T-helper 1 cell treated with Interleukin-12 subunit alpha and Interleukin-12 subunit beta and Interleukin-4 antibody, amounts not matched to agents 30 μg/mL and 1 μg/mL, for 36 hours (primary cell): Measurements from ENCODE around the gene HRH2.
A peak's percentile ranks its signal among the peaks of the same experiment; 100 is the strongest.

Source experiments
- H3K27ac Mint-ChIP-seq: one replicate; pipeline ENCODE4 v1.8.0; 2021; ENCODE audit warnings: mild to moderate bottlenecking, mixed read lengths
- H3K27me3 Mint-ChIP-seq: one replicate; pipeline ENCODE4 v1.8.0; 2021; ENCODE audit warnings: low read depth, mixed read lengths
- H3K36me3 Mint-ChIP-seq: one replicate; pipeline ENCODE4 v1.8.0; 2021; ENCODE audit warnings: low read depth, mixed read lengths
- H3K4me1 Mint-ChIP-seq: one replicate; pipeline ENCODE4 v1.8.0; 2021; ENCODE audit warnings: low read depth, mixed read lengths
- H3K4me3 Mint-ChIP-seq: one replicate; pipeline ENCODE4 v1.8.0; 2021; ENCODE audit warnings: mild to moderate bottlenecking, moderate library complexity, mixed read lengths
- H3K9me3 Mint-ChIP-seq: one replicate; pipeline ENCODE4 v1.8.0; 2021; ENCODE audit warnings: mixed read lengths

Gene HRH2

DNA sequence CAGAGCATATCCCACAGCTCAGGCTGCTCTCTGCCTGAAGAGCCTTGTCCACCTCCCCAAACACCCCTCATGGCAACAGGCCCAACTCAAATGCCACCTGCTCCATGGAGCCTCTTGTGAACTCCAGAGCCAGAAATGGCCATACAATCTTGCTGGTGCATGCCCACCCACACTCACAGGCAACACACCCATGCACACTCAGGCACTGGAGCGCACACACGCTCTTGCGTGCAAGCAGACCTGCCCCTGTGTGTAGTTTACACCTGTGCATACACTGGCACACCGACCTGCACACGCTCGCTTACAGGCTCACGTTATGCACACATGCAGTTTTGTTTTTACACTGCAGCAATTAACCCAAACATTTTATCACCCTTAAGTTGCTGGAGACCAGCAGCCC is 40.0 kb downstream of the HRH2 start:
- Mint-ChIP-seq H3K4me1 (peaks cover 26% of the 10 kb centered on the region), H3K36me3 (peaks cover 25% of the 10 kb centered on the region), H3K27me3 (no peaks in the 10 kb centered on the region), H3K4me3 (no peak overlapping the region), H3K27ac (peak overlapping the region; percentile 19), H3K9me3 (no peaks in the 10 kb centered on the region)

DNA sequence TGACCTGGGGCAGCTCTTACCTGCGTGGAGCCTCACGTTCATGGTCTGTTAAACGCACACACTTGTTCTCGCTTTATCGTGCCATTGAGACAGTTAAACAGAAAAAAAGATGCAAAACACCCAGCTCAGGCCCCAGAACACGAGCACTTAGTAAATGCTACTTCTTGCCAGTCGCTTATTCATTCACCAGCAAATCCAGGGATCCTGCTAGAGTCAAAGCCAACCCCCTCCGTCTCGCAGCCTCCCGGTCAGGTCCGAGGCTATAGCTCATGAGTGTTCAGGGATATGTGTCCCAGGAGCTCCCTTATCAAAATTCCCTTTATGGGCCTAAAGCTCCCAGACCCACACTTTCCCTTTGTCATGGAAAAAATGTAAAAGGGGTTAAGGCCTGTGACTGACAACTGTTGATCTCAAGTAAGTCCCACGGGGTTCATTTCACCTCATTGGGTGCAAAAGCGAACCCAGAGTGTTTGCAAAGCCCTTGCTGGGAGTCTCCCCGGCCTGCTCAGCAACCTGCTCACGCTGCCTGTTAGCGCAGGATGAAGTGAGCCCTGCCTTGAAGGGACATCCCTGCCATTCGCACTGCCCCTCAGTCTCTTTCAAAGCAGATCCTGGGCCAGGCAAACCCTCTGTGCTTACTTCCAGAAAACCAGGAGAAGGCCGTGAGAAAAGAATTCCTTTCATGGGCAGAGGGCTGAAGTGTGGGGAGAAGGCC is 40.7 kb downstream of the HRH2 start:
- peak overlapping the region; percentile 19 for H3K27ac Mint-ChIP-seq

DNA sequence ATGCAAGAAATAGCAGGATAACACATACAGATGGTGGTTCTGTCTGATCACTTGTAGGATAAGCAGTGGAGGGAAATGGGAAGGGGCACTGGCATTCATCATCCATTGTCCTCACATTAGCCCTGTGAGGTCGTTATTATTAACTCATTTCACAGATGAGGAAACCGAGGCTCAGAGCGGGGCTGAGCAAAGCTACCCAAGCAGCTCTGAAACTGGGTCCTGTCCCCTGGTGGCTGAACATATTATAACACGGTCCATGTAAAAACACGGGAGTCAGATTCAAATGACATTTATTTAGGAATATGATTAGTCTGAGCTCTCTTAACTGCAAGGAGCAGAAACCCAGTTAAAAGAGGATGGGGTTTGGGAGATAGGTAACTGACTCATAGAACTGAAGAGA is 43.1 kb downstream of the HRH2 start:
- H3K27ac Mint-ChIP-seq, result no peak overlapping the region

More for the DNA sequence above, 40.7 kb downstream of the HRH2 start:
- H3K27me3 Mint-ChIP-seq, result no peaks in the 10 kb centered on the region
- peaks cover 30% of the 10 kb centered on the region for H3K36me3 Mint-ChIP-seq
- peaks cover 26% of the 10 kb centered on the region for H3K4me1 Mint-ChIP-seq
- no peaks in the 10 kb centered on the region for H3K9me3 Mint-ChIP-seq
- H3K4me3 Mint-ChIP-seq, result no peak overlapping the region

GRCh38 chr5:175701797-175702196 is 43.9 kb downstream of the HRH2 start:
- no peaks in the 10 kb centered on the region for H3K27me3 Mint-ChIP-seq
- peaks cover 4% of the 10 kb centered on the region for H3K4me1 Mint-ChIP-seq
- peaks cover 25% of the 10 kb centered on the region for H3K36me3 Mint-ChIP-seq
- no peak overlapping the region for H3K27ac Mint-ChIP-seq
- H3K9me3 Mint-ChIP-seq, result no peaks in the 10 kb centered on the region
- H3K4me3 Mint-ChIP-seq, result no peak overlapping the region

More for the DNA sequence above, 43.1 kb downstream of the HRH2 start:
- no peaks in the 10 kb centered on the region for H3K27me3 Mint-ChIP-seq
- no peak overlapping the region for H3K4me3 Mint-ChIP-seq
- H3K36me3 Mint-ChIP-seq, result peaks cover 25% of the 10 kb centered on the region
- no peaks in the 10 kb centered on the region for H3K9me3 Mint-ChIP-seq
- H3K4me1 Mint-ChIP-seq, result peaks cover 11% of the 10 kb centered on the region

GRCh38 chr5:175706499-175706898 is 48.6 kb downstream of the HRH2 start:
- Mint-ChIP-seq H3K36me3 (peaks cover 40% of the 10 kb centered on the region), H3K4me1 (peaks cover 5% of the 10 kb centered on the region), H3K4me3 (no peak overlapping the region), H3K9me3 (no peaks in the 10 kb centered on the region), H3K27ac (no peak overlapping the region), H3K27me3 (no peaks in the 10 kb centered on the region)

GRCh38 chr5:175707751-175708375 is 50.0 kb downstream of the HRH2 start:
- Mint-ChIP-seq H3K4me3 (no peak overlapping the region), H3K36me3 (peaks cover 39% of the 10 kb centered on the region), H3K4me1 (peaks cover 5% of the 10 kb centered on the region)

DNA sequence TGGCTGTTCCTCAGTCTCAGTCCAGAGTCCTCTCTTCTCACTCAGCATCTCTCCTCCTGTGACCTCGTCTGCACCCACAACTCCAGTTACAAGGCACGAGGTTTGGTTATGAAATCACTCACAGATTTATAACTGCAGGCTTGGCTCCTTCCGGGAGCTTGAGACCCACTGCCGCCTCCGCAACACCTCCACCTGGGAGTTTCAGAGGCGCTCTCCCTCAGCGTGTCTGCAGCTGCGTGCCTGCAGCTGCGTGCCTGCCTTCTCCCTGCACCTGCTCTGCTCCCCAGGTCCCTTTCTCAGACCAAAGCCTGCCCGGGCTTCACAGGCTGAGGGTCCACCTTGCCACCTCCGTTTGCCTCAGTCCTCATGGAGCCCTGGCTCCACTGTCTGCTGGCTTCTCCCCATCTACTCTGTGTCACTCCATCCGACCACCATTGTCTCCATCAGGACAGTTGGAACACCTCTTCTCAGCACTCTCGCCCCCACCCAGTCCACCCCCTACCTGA is 51.5 kb downstream of the HRH2 start:
- no peak overlapping the region for H3K27ac Mint-ChIP-seq
- no peaks in the 10 kb centered on the region for H3K9me3 Mint-ChIP-seq
- H3K27me3 Mint-ChIP-seq, result no peaks in the 10 kb centered on the region
- peaks cover 5% of the 10 kb centered on the region for H3K4me1 Mint-ChIP-seq
- peaks cover 42% of the 10 kb centered on the region for H3K36me3 Mint-ChIP-seq
- H3K4me3 Mint-ChIP-seq, result no peak overlapping the region

More at GRCh38 chr5:175707751-175708375, 50.0 kb downstream of the HRH2 start:
- Mint-ChIP-seq H3K27me3 (no peaks in the 10 kb centered on the region), H3K9me3 (no peaks in the 10 kb centered on the region), H3K27ac (no peak overlapping the region)

- Mint-ChIP-seq H3K4me3 (no peak overlapping the region), H3K4me1 (peaks cover 5% of the 10 kb centered on the region), H3K27ac (no peak overlapping the region), H3K27me3 (no peaks in the 10 kb centered on the region), H3K9me3 (peaks cover 8% of the 10 kb centered on the region), H3K36me3 (peaks cover 42% of the 10 kb centered on the region)
Measured at GRCh38 chr5:175710326-175710725, 52.5 kb downstream of the HRH2 start.

GRCh38 chr5:175711031-175711430 is 53.2 kb downstream of the HRH2 start:
- H3K4me3 Mint-ChIP-seq, result no peak overlapping the region
- H3K27me3 Mint-ChIP-seq, result no peaks in the 10 kb centered on the region
- H3K36me3 Mint-ChIP-seq, result peaks cover 42% of the 10 kb centered on the region
- peaks cover 5% of the 10 kb centered on the region for H3K4me1 Mint-ChIP-seq
- peak overlapping the region; percentile 21 for H3K27ac Mint-ChIP-seq
- H3K9me3 Mint-ChIP-seq, result peaks cover 13% of the 10 kb centered on the region

DNA sequence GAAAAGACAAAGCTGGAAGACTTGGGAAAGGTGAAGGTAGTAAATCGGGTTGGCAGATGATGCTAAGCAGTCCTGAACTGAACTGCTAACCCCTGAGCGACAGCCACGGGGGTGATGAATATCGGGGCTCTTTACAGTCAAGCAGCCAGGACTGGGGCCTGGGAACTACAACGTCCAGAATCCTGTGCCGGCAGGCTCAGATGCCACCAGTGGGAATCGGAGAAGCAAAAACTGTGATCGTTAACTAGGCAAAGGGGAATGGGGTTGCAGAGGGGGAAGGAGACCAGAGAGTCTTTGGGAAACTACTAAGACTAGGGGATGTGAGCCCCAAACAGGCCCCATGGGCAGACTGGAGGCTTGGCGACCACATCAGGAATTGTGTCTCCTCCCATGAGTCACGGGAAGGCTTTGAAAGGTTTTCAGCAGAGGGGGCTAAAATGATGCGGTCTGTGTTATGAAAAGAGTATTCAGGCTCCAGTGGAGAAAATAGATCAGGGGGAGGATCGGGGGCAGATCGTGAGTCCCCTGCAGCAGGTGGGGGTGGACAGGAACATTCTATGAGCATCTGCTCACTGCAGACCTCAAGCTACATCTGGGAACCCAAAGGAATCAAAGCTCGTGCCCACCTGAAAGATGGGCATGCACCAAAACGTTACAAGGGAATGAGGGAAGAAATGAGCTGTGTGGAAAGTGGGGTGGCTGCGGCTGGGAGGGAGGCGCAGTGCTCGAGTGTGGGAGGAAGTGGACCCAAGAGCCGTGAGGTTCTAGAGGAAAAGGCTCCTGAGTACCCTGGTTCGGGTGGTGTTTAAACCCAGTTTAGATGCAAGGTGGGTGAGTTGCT is 53.8 kb downstream of the HRH2 start:
- Mint-ChIP-seq H3K36me3 (peaks cover 48% of the 10 kb centered on the region), H3K27ac (no peak overlapping the region), H3K4me1 (peaks cover 5% of the 10 kb centered on the region), H3K9me3 (peaks cover 19% of the 10 kb centered on the region), H3K27me3 (no peaks in the 10 kb centered on the region), H3K4me3 (no peak overlapping the region)

- no peak overlapping the region for H3K27ac Mint-ChIP-seq
- H3K36me3 Mint-ChIP-seq, result peaks cover 48% of the 10 kb centered on the region
- H3K4me3 Mint-ChIP-seq, result no peak overlapping the region
- H3K4me1 Mint-ChIP-seq, result peaks cover 5% of the 10 kb centered on the region
- H3K27me3 Mint-ChIP-seq, result no peaks in the 10 kb centered on the region
- H3K9me3 Mint-ChIP-seq, result peaks cover 25% of the 10 kb centered on the region
Measured at GRCh38 chr5:175712313-175712680, 54.4 kb downstream of the HRH2 start.

DNA sequence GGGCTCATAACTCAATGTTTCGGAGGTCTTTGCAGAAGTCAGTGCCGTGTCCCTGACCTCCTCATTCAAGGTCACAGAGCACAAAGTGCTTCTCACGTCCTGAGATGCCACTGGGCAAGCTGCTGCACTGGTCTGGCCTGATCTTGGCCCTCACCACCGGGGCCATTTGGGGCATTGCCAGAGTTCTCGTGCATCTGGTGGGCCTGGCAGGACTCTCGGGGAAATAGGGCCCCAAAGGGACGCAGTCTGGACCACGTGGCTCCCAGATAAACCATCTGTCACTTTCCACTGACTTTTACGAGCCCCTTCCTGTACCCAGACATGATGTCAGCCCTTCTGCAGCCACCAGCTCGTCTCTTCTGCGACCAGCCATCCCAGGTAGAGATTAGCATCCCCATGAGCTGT is 54.8 kb downstream of the HRH2 start:
- Mint-ChIP-seq H3K27me3 (no peaks in the 10 kb centered on the region), H3K4me1 (peaks cover 5% of the 10 kb centered on the region), H3K9me3 (peaks cover 29% of the 10 kb centered on the region), H3K36me3 (peaks cover 48% of the 10 kb centered on the region), H3K27ac (no peak overlapping the region), H3K4me3 (no peak overlapping the region)

DNA sequence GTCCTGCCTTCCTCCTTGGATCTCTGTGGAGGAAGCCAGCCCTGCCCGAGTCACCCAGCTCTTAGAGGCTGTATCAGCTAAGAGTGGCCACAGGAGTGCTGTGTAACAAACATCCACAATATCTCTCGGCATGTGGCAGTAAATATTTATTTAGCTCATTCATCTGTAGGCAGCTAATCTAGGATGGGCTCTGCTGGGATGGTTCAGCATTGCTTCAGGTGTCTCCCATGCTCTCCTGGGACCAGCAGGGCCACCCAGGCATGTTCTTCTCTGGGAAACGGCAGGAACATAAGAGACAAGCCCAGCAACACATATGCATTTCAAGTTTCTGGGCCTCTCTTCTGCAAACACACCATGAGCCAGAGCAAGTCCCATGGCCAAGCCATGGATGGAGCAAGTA is 56.1 kb downstream of the HRH2 start:
- peaks cover 40% of the 10 kb centered on the region for H3K36me3 Mint-ChIP-seq
- peaks cover 31% of the 10 kb centered on the region for H3K9me3 Mint-ChIP-seq
- H3K4me1 Mint-ChIP-seq, result peaks cover 8% of the 10 kb centered on the region
- no peak overlapping the region for H3K4me3 Mint-ChIP-seq
- H3K27me3 Mint-ChIP-seq, result no peaks in the 10 kb centered on the region
- H3K27ac Mint-ChIP-seq, result no peak overlapping the region

- H3K27ac Mint-ChIP-seq, result no peak overlapping the region
Measured at GRCh38 chr5:175714479-175715085, 56.7 kb downstream of the HRH2 start.

More at GRCh38 chr5:175714479-175715085, 56.7 kb downstream of the HRH2 start:
- peaks cover 5% of the 10 kb centered on the region for H3K4me1 Mint-ChIP-seq
- peaks cover 34% of the 10 kb centered on the region for H3K36me3 Mint-ChIP-seq
- no peak overlapping the region for H3K4me3 Mint-ChIP-seq
- peaks cover 31% of the 10 kb centered on the region for H3K9me3 Mint-ChIP-seq
- H3K27me3 Mint-ChIP-seq, result no peaks in the 10 kb centered on the region
